K562 (cell line): Measurements from ENCODE around the gene CCDC187. TPM values are rescaled to one million over a fixed set of nuclear protein-coding genes. Genes with fewer than 3 reads are reported as not detected.
A peak's percentile ranks its signal among the peaks of the same experiment; 100 is the strongest.

Experiments
- ATAC-seq: fragments of 200-7000 bp; cut with Tn5 transposase; 3 replicates; pipeline ENCODE4 v1.9.1; 2020; ENCODE audit warnings: moderate library complexity
- BruUV-seq: library from RNA; stranded (reverse); fragments of 400-500 nt; replicated peaks from 2 replicates; lab custom pipeline; 2021; lab: Mats Ljungman, UMichigan
- CTCF ChIA-PET: fragments of 300-600 bp; formaldehyde crosslinking; extraction: SDS; loops from one replicate; lab custom pipeline; 2021; ENCODE audit warnings: low intra/inter-chr PET ratio; lab: Yijun Ruan, JAX
- POLR2A ChIA-PET: fragments of 300-600, 350-650 bp; sonication (Branson Sonifier 250); formaldehyde crosslinking; extraction: SDS; loops from one replicate; lab custom pipeline; 2021; ENCODE audit warnings: antibody characterized with exemption, inconsistent platforms; lab: Yijun Ruan, JAX
- DNase-seq, 4 experiments: peaks; one replicate each; pipeline versions ENCODE4 v3.0.0 to v3.0.0-alpha.2; 2011 to 2018; ENCODE audit warnings: low spot score in 3 of 4, mixed read lengths in 3 of 4; ENCODE audit errors: extremely low read depth in 1 of 4
- FAIRE-seq: peaks from 2 replicates; lab custom pipeline; 2011; peaks lifted over from hg19 to GRCh38; lab: Jason Lieb, UNC
- H2AFZ ChIP-seq: 2 replicates; pipeline ENCODE4 v1.6.0; 2011; ENCODE audit warnings: low read depth, low read length, control low read depth, inconsistent platforms
- H3K27ac ChIP-seq: fragments of 200-600 bp; 3 replicates; pipeline ENCODE4 v1.8.0; 2011; ENCODE audit warnings: low read depth, mild to moderate bottlenecking, control low read depth, inconsistent platforms, low read length, moderate library complexity, mixed read lengths; ENCODE audit errors: extremely low read depth
- H3K27me3 ChIP-seq, 2 experiments: fragments of 300-600 bp in 1 of 2; 2 replicates in 1 of 2; 3 replicates in 1 of 2; pipeline versions ENCODE4 v1.6.0 to v1.8.0; 2011; ENCODE audit warnings: inconsistent platforms in 2 of 2, low read length in 2 of 2, mild to moderate bottlenecking in 1 of 2, mixed read lengths in 1 of 2, moderate library complexity in 1 of 2; ENCODE audit not compliant: control insufficient read depth in 2 of 2, insufficient read depth in 2 of 2
- H3K36me3 ChIP-seq: fragments of 300-600 bp; 3 replicates; pipeline ENCODE4 v1.8.0; 2011; ENCODE audit warnings: mild to moderate bottlenecking, low read length, inconsistent platforms; ENCODE audit not compliant: control insufficient read depth, insufficient read depth
- H3K4me1 ChIP-seq, 2 experiments: fragments of 200-600 bp in 1 of 2; replicated peaks in 1 of 2; 2 replicates in 1 of 2; 3 replicates in 1 of 2; pipeline versions ENCODE4 v1.5.1 to v1.8.0; 2011; ENCODE audit warnings: inconsistent platforms in 2 of 2, low read length in 2 of 2, mild to moderate bottlenecking in 1 of 2, mixed read lengths in 1 of 2, moderate library complexity in 1 of 2; ENCODE audit not compliant: control insufficient read depth in 2 of 2, insufficient read depth in 2 of 2
- H3K4me2 ChIP-seq: 2 replicates; pipeline ENCODE4 v1.6.1; 2011; ENCODE audit warnings: low read length, control low read depth, inconsistent platforms, mixed read lengths; ENCODE audit not compliant: insufficient read depth
- H3K4me3 ChIP-seq: fragments of 200-600 bp; sonication (generic), shearing (Covaris generic); 2 replicates; pipeline ENCODE4 v1.5.1; 2016; ENCODE audit warnings: control low read depth, inconsistent platforms
- H3K79me2 ChIP-seq: fragments of 200-600 bp; 3 replicates; pipeline ENCODE4 v1.8.0; 2011; ENCODE audit warnings: low read length, inconsistent platforms; ENCODE audit not compliant: control insufficient read depth, insufficient read depth
- H3K9ac ChIP-seq, 2 experiments: 2 replicates each; pipeline versions ENCODE4 v1.6.0 to v1.6.1; 2011; ENCODE audit warnings: low read depth in 2 of 2, low read length in 2 of 2, control low read depth in 1 of 2, inconsistent platforms in 1 of 2, mild to moderate bottlenecking in 1 of 2, mixed read lengths in 1 of 2; ENCODE audit not compliant: insufficient read depth in 1 of 2
- H3K9me1 ChIP-seq: one replicate; pipeline ENCODE4 v1.6.0; 2011; ENCODE audit warnings: inconsistent platforms, mild to moderate bottlenecking, low read length, moderate library complexity; ENCODE audit not compliant: control insufficient read depth, insufficient read depth
- H3K9me3 ChIP-seq: replicated peaks from 2 replicates; pipeline ENCODE4 v1.5.1; 2011; ENCODE audit warnings: low read depth, low read length, inconsistent platforms; ENCODE audit not compliant: control insufficient read depth, insufficient read depth
- H4K20me1 ChIP-seq: replicated peaks from 2 replicates; pipeline ENCODE4 v1.6.1; 2011; ENCODE audit warnings: low read length, inconsistent platforms, mixed read lengths; ENCODE audit not compliant: control insufficient read depth, insufficient read depth
- ATF3 ChIP-seq, 2 experiments: fragments of 450-650 bp in 1 of 2; sonication (generic) in 1 of 2; formaldehyde crosslinking in 1 of 2; IDR thresholded peaks in 1 of 2; conservative IDR thresholded peaks in 1 of 2; 2 replicates each; pipeline versions ENCODE4 v1.6.1 to v1.8.1; 2016 to 2023; ENCODE audit warnings: mild to moderate bottlenecking in 2 of 2, moderate library complexity in 2 of 2, inconsistent platforms in 1 of 2, missing genetic modification reagents in 1 of 2
- BCLAF1 ChIP-seq, 2 experiments: fragments of 450-650 bp in 1 of 2; IDR thresholded peaks; 2 replicates each; pipeline ENCODE4 v1.6.1; 2011 to 2017; ENCODE audit warnings: low read depth in 2 of 2, antibody characterized with exemption in 1 of 2, borderline replicate concordance in 1 of 2, low read length in 1 of 2, mild to moderate bottlenecking in 1 of 2, mixed read lengths in 1 of 2; ENCODE audit not compliant: control insufficient read depth in 1 of 2
- BRCA1 ChIP-seq, 2 experiments: fragments of 450-650 bp in 1 of 2; sonication (generic) in 1 of 2; formaldehyde crosslinking in 1 of 2; IDR thresholded peaks; 2 replicates each; pipeline versions ENCODE4 v1.5.0 to v1.6.1; 2017 to 2020; ENCODE audit warnings: mild to moderate bottlenecking in 1 of 2, missing genetic modification reagents in 1 of 2
- DIDO1 ChIP-seq: fragments of 450-650 bp; IDR thresholded peaks from 2 replicates; pipeline ENCODE4 v1.6.1; 2016; ENCODE audit warnings: low read depth, missing biosample characterization, missing genetic modification characterization
- EP300 ChIP-seq: IDR thresholded peaks from 2 replicates; pipeline ENCODE4 v1.6.1; 2012; ENCODE audit warnings: low read length, improper control_type of control experiment
- HOMEZ ChIP-seq: fragments of 250-450 bp; sonication (Bioruptor Pico); IDR thresholded peaks from 2 replicates; pipeline ENCODE4 v1.4.0; 2020; ENCODE audit warnings: mild to moderate bottlenecking, moderate library complexity
- MCM2 ChIP-seq: fragments of 450-650 bp; IDR thresholded peaks from 2 replicates; pipeline ENCODE4 v1.6.1; 2017; ENCODE audit warnings: low read depth, mild to moderate bottlenecking
- MCM3 ChIP-seq: fragments of 450-650 bp; IDR thresholded peaks from 2 replicates; pipeline ENCODE4 v1.6.1; 2016
- RBM39 ChIP-seq: fragments of 200-400 bp; formaldehyde crosslinking; optimal IDR thresholded peaks from 2 replicates; pipeline ENCODE3; 2018; ENCODE audit warnings: low read depth, low read length
- TFE3 ChIP-seq: fragments of 450-650 bp; formaldehyde crosslinking; IDR thresholded peaks from 2 replicates; pipeline ENCODE4 v1.4.0; 2020; ENCODE audit warnings: mild to moderate bottlenecking, mixed read lengths
- ZNF561 ChIP-seq: fragments of 450-650 bp; formaldehyde crosslinking; conservative IDR thresholded peaks from 2 replicates; pipeline ENCODE4 v1.4.0; 2020; ENCODE audit warnings: mild to moderate bottlenecking, moderate library complexity
- WGBS: fragments of 100-300 bp; shearing (Covaris generic); methylation state at CpG from one replicate; pipeline ENCODE4 v1.1.6; 2016; ENCODE audit warnings: low coverage, mixed read lengths; ENCODE audit not compliant: insufficient coverage; ENCODE audit errors: missing lambda C conversion rate; 5-methylcytosine and 5-hydroxymethylcytosine counted together
- in situ Hi-C: fragments of 300-500 bp; cut with MboI; formaldehyde crosslinking; loops from 4 replicates; pipeline ENCODE4 v1.15.0; 2018; ENCODE audit warnings: inconsistent platforms, mixed read lengths
- intact Hi-C: fragments of 100-400 bp; cut with micrococcal nuclease; formaldehyde crosslinking; loops from 2 replicates; pipeline ENCODE4 v1.14.2; 2022
- polyA plus RNA-seq, 8 experiments: library from polyadenylated mRNA; depleted of rRNA in 4 of 8; stranded (reverse) in 5 of 8; unstranded in 3 of 8; fragments of >200 nt; fragmentation: Nextera tagmentation in 2 of 8; fragmentation: Illumina TruSeq in 1 of 8; extraction: Ambion mirVana in 2 of 8; extraction: Trizol in 1 of 8; gene quantifications; 2 replicates each; pipeline versions ENCODE4 v1.2.1 to v1.2.3, GENCODE V29; 2011 to 2014; ENCODE audit warnings: inconsistent platforms in 1 of 8, missing spikeins in 1 of 8
- total RNA-seq, 7 experiments: library from RNA; depleted of rRNA in 6 of 7; stranded (reverse); fragments of >200 nt in 6 of 7; fragmentation: Illumina TruSeq in 2 of 7; extraction: Trizol in 2 of 7; gene quantifications; 2 replicates each; pipeline versions ENCODE4 v1.2.1 to v1.2.3, GENCODE V29; 2011 to 2021; ENCODE audit warnings: low replicate concordance in 1 of 7

The CCDC187 gene
- total and polyA plus RNA-seq, 9 of the 15 experiments (the other 6 are each of a cell fraction or from before 2014, with no cell fraction given): not detected

- TF ChIP-seq DIDO1 (tag) (no peak), BRCA1 (IDR thresholded peaks at IDR 0.05) (no peak), BRCA1 (CRISPR knock-in tag; IDR thresholded peaks at IDR 0.05) (no peak), HOMEZ (CRISPR knock-in tag) (no peak), ZNF561 (CRISPR knock-in tag) (no peak)
Observed at GRCh38 chr9:136290508-136291000, 13.3 kb downstream of the CCDC187 start (continued).

- CTCF ChIA-PET: no interaction called here
- DNase-seq (peak in 1 of 4 experiments; percentile 32), ATAC-seq (peak; percentile 77), FAIRE-seq (no peak)
- H3K36me3 ChIP-seq: no peaks in the 10 kb centered on the region
- BruUV-seq: no TSS peak
- peak overlapping the region in 1 of 2 experiments; percentile 45; a peak in 1 of 4 replicates for H3K9ac ChIP-seq
- POLR2A ChIA-PET: no interaction called here
- H4K20me1 ChIP-seq: peaks cover 11% of the 10 kb centered on the region
- H3K27ac ChIP-seq: no peak overlapping the region
- H3K4me3 ChIP-seq: no peak overlapping the region
- WGBS: 30% methylated on average over 21 of the region's 30 CpGs
- peaks cover 13% of the 10 kb centered on the region for H3K9me3 ChIP-seq
- H3K4me2 ChIP-seq: no peak overlapping the region
- intact Hi-C loops (no loop called here), in situ Hi-C loops (no loop called here)
- no peaks in the 10 kb centered on the region for H3K9me1 ChIP-seq
- peaks cover 0 to 58% of the 10 kb centered on the region in 2 experiments; a peak in 2 of 5 replicates for H3K4me1 ChIP-seq
- H3K27me3 ChIP-seq: peaks cover 19 to 61% of the 10 kb centered on the region in 2 experiments; a peak in 4 of 5 replicates
- no peak overlapping the region for H2AFZ ChIP-seq
- no peaks in the 10 kb centered on the region for H3K79me2 ChIP-seq
- TF ChIP-seq BCLAF1 (IDR thresholded peaks at IDR 0.05; ENCODE audit: borderline replicate concordance in 1 of 2, control insufficient read depth in 1 of 2, low read depth in 2 of 2, low read length in 1 of 2): no peak
- TF ChIP-seq TFE3 (CRISPR knock-in tag): no peak
- no peak for TF ChIP-seq MCM3
- TF ChIP-seq MCM2: no peak
- TF ChIP-seq ATF3 (IDR thresholded peaks at IDR 0.05): no peak
- no peak for TF ChIP-seq ATF3 (CRISPR knock-in tag; conservative IDR thresholded peaks at IDR 0.05)
- no peak for TF ChIP-seq EP300
- no peak for TF ChIP-seq RBM39
Observed at GRCh38 chr9:136289651-136290507, 14.0 kb downstream of the CCDC187 start.
